GM12878 (cell line): ENCODE data around the gene SIKE1. TPM values are rescaled to one million over a fixed set of nuclear protein-coding genes. Genes with fewer than 3 reads are reported as not detected.

ENCODE experiments used
- BACH1 ChIP-seq: fragments of 450-650 bp; IDR thresholded peaks from 2 replicates; pipeline ENCODE4 v1.6.1; 2017; ENCODE audit warnings: mild to moderate bottlenecking, borderline replicate concordance
- BCL11A ChIP-seq: IDR thresholded peaks from 2 replicates; pipeline ENCODE4 v1.6.1; 2011; ENCODE audit warnings: low read depth, low read length
- BRCA1 ChIP-seq: IDR thresholded peaks from 2 replicates; pipeline ENCODE4 v1.6.1; 2011; ENCODE audit warnings: low read depth, low read length, improper control_type of control experiment
- CBX5 ChIP-seq: sonication (generic); IDR thresholded peaks from 2 replicates; pipeline ENCODE4 v1.6.1; 2016; ENCODE audit warnings: low read depth, moderate library complexity, mild to moderate bottlenecking, inconsistent platforms
- FOS ChIP-seq: IDR thresholded peaks from 3 replicates; pipeline ENCODE4 v1.6.1; 2011; ENCODE audit warnings: borderline replicate concordance; ENCODE audit not compliant: insufficient read length; ENCODE audit errors: extremely low read depth
- HDGF ChIP-seq: fragments of 450-650 bp; IDR thresholded peaks from 2 replicates; pipeline ENCODE4 v1.6.1; 2016; ENCODE audit warnings: antibody characterized with exemption
- IRF4 ChIP-seq: IDR thresholded peaks from 2 replicates; pipeline ENCODE4 v1.6.1; 2011; ENCODE audit warnings: low read depth, low read length
- MTA2 ChIP-seq: fragments of 450-650 bp; IDR thresholded peaks from 2 replicates; pipeline ENCODE4 v1.6.1; 2016; ENCODE audit warnings: low read depth, mild to moderate bottlenecking, moderate library complexity
- MTA3 ChIP-seq: IDR thresholded peaks from 2 replicates; pipeline ENCODE4 v1.6.1; 2012; ENCODE audit warnings: low read length, inconsistent platforms, borderline replicate concordance
- RAD51 ChIP-seq: fragments of 450-650 bp; IDR thresholded peaks from 2 replicates; pipeline ENCODE4 v1.6.1; 2016; ENCODE audit warnings: moderate library complexity, mild to moderate bottlenecking, inconsistent platforms
- RELA ChIP-seq: fragments of 450-650 bp; IDR thresholded peaks from 2 replicates; pipeline ENCODE4 v1.8.0; 2014; ENCODE audit warnings: borderline replicate concordance; ENCODE audit not compliant: partially characterized antibody
- SRF ChIP-seq, 2 experiments: IDR thresholded peaks; 2 replicates each; pipeline ENCODE4 v1.6.1; 2011; ENCODE audit warnings: low read depth in 2 of 2, low read length in 2 of 2, mild to moderate bottlenecking in 1 of 2, moderate library complexity in 1 of 2
- ZNF274 ChIP-seq: IDR thresholded peaks from one replicate; pipeline ENCODE4 v1.8.0; 2011; ENCODE audit not compliant: insufficient read length, insufficient read depth
- ZZZ3 ChIP-seq: IDR thresholded peaks from 2 replicates; pipeline ENCODE4 v1.6.1; 2011; ENCODE audit warnings: low read depth; ENCODE audit not compliant: control insufficient read depth, insufficient read length
- polyA plus RNA-seq, 11 experiments: library from polyadenylated mRNA; depleted of rRNA in 4 of 11; unstranded in 6 of 11; stranded (reverse) in 5 of 11; fragments of >200 nt; fragmentation: Nextera tagmentation in 4 of 11; fragmentation: Illumina TruSeq in 1 of 11; extraction: Ambion mirVana in 4 of 11; extraction: Trizol in 1 of 11; gene quantifications; 1 replicate in 1 of 11; 2 replicates in 10 of 11; pipeline versions ENCODE4 v1.2.1 to v1.2.3, GENCODE V29; 2011 to 2016; ENCODE audit warnings: inconsistent platforms in 2 of 11, missing spikeins in 2 of 11, low read depth in 1 of 11
- total RNA-seq, 4 experiments: library from RNA; depleted of rRNA in 3 of 4; stranded (reverse); fragments of >200 nt in 3 of 4; fragmentation: Illumina TruSeq in 1 of 4; extraction: Trizol in 1 of 4; gene quantifications; 2 replicates each; pipeline versions ENCODE4 v1.2.1 to v1.2.3, GENCODE V29; 2013 to 2021
- TF ChIP-seq, protein P1 (sequence below): IDR thresholded peaks from 2 replicates; pipeline ENCODE4 v1.6.1; 2012; ENCODE audit warnings: low read depth, low read length, improper control_type of control experiment
- TF ChIP-seq, protein P2 (sequence below): IDR thresholded peaks from 2 replicates; pipeline ENCODE4 v1.6.1; 2011; ENCODE audit warnings: borderline replicate concordance, low read depth, mild to moderate bottlenecking, moderate library complexity, mixed read lengths, low read length; ENCODE audit not compliant: insufficient read depth; ENCODE audit errors: extremely low read length
- TF ChIP-seq, protein P3 (sequence below): fragments of 450-650 bp; IDR thresholded peaks from 2 replicates; pipeline ENCODE4 v1.6.1; 2017; ENCODE audit warnings: mild to moderate bottlenecking, moderate library complexity
- TF ChIP-seq, protein P4 (sequence below): IDR thresholded peaks from 2 replicates; pipeline ENCODE4 v1.6.1; 2012; ENCODE audit warnings: low read depth, low read length, improper control_type of control experiment
- TF ChIP-seq, protein P5 (sequence below): IDR thresholded peaks from 2 replicates; pipeline ENCODE4 v1.6.1; 2011; ENCODE audit warnings: low read depth, low read length, improper control_type of control experiment, borderline replicate concordance

Gene SIKE1
- total and polyA plus RNA-seq, 10 of the 15 experiments (the other 5 are each of a cell fraction or from before 2014, with no cell fraction given): 10.4 to 67.0 (median 45.5) TPM

DNA sequence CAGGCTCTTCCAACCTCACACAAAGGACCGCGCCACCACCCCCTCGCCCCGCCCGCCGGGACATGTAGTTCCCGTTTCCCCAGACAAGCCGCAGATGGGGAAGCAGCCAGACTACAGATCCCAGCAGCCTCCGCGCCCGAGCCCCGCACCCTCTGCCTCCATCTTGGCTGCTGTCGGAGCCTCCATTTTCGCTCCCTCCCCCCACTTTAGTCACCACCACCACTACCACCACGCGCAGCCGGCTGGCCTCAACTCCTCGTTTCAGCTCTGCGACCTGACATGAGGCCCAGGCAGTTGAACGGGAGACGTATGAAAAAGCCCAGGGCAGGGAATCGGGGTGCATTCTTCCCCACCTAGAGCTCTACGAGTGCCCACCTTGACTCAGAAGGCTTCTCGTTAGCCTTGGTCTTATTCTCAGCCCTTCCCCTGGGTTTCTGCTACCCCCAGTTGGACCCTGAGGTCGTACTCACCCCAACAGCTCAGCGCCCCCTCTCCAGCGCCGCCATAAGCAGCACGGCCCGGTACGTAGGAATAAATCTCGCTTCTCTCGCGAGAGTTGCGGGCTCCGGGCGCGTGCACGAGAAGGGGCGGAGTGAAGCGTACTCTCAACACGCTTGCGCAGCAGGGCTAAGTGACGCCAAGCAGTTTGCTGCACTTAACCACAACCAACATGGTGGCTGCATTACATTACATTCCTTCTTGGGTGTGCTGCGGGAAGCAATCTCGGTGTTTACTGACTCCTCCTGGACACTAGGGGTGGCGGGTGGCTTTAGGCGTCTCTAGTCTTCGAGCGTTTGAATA lies 22.8 kb downstream of the SIKE1 start, which contains the start of gene CSDE1 (continued):
- TF ChIP-seq, protein P1, sequence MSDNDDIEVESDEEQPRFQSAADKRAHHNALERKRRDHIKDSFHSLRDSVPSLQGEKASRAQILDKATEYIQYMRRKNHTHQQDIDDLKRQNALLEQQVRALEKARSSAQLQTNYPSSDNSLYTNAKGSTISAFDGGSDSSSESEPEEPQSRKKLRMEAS: no peak
- TF ChIP-seq, protein P2, sequence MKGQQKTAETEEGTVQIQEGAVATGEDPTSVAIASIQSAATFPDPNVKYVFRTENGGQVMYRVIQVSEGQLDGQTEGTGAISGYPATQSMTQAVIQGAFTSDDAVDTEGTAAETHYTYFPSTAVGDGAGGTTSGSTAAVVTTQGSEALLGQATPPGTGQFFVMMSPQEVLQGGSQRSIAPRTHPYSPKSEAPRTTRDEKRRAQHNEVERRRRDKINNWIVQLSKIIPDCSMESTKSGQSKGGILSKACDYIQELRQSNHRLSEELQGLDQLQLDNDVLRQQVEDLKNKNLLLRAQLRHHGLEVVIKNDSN: no peak
- TF ChIP-seq SRF (IDR thresholded peaks at IDR 0.05; ENCODE audit: low read depth in 2 of 2, low read length in 2 of 2) (0 out of 4 replicates have a peak, but pooled peaks of 1 of the 2 experiments have one; percentile 16), BACH1 (peak; percentile 33; the same call in 1 of the 2 replicates), RELA (no peak), ZNF274 (no peak), FOS (no peak), MTA2 (0 out of 2 replicates have a peak, but pooled peaks have one; percentile 39), BRCA1 (peak; percentile 87), IRF4 (no peak; the same call in 1 of the 2 replicates), RAD51 (no peak), BCL11A (no peak), CBX5 (no peak), HDGF (peak; percentile 65; the same call in 1 of the 2 replicates), ZZZ3 (no peak), MTA3 (no peak; the same call in 1 of the 2 replicates)
- TF ChIP-seq, protein P3, sequence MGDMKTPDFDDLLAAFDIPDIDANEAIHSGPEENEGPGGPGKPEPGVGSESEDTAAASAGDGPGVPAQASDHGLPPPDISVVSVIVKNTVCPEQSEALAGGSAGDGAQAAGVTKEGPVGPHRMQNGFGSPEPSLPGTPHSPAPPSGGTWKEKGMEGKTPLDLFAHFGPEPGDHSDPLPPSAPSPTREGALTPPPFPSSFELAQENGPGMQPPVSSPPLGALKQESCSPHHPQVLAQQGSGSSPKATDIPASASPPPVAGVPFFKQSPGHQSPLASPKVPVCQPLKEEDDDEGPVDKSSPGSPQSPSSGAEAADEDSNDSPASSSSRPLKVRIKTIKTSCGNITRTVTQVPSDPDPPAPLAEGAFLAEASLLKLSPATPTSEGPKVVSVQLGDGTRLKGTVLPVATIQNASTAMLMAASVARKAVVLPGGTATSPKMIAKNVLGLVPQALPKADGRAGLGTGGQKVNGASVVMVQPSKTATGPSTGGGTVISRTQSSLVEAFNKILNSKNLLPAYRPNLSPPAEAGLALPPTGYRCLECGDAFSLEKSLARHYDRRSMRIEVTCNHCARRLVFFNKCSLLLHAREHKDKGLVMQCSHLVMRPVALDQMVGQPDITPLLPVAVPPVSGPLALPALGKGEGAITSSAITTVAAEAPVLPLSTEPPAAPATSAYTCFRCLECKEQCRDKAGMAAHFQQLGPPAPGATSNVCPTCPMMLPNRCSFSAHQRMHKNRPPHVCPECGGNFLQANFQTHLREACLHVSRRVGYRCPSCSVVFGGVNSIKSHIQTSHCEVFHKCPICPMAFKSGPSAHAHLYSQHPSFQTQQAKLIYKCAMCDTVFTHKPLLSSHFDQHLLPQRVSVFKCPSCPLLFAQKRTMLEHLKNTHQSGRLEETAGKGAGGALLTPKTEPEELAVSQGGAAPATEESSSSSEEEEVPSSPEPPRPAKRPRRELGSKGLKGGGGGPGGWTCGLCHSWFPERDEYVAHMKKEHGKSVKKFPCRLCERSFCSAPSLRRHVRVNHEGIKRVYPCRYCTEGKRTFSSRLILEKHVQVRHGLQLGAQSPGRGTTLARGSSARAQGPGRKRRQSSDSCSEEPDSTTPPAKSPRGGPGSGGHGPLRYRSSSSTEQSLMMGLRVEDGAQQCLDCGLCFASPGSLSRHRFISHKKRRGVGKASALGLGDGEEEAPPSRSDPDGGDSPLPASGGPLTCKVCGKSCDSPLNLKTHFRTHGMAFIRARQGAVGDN: peak; percentile 80; the same call in 1 of the 2 replicates
- TF ChIP-seq, protein P4, sequence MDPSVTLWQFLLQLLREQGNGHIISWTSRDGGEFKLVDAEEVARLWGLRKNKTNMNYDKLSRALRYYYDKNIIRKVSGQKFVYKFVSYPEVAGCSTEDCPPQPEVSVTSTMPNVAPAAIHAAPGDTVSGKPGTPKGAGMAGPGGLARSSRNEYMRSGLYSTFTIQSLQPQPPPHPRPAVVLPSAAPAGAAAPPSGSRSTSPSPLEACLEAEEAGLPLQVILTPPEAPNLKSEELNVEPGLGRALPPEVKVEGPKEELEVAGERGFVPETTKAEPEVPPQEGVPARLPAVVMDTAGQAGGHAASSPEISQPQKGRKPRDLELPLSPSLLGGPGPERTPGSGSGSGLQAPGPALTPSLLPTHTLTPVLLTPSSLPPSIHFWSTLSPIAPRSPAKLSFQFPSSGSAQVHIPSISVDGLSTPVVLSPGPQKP: no peak; the same call in 1 of the 2 replicates
- TF ChIP-seq, protein P5, sequence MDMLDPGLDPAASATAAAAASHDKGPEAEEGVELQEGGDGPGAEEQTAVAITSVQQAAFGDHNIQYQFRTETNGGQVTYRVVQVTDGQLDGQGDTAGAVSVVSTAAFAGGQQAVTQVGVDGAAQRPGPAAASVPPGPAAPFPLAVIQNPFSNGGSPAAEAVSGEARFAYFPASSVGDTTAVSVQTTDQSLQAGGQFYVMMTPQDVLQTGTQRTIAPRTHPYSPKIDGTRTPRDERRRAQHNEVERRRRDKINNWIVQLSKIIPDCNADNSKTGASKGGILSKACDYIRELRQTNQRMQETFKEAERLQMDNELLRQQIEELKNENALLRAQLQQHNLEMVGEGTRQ: no peak; the same call in 1 of the 2 replicates
